Stomach (tissue), 9 donors: ENCODE measurements around the gene SRI. TPM values are rescaled to one million over a fixed set of nuclear protein-coding genes. Genes with fewer than 3 reads are reported as not detected.

Experiments used
- DNase-seq, 2 donors: peaks; one replicate each; pipeline versions ENCODE4 v3.0.0 to v3.0.0-alpha.2; 2013 to 2019
- H3K27ac ChIP-seq, 5 donors: fragments of 200-600 bp in 4 of 5; sonication (generic) in 4 of 5; one replicate each; pipeline ENCODE4 v1.5.1; 2013 to 2019; ENCODE audit warnings: mild to moderate bottlenecking in 1 of 5, moderate library complexity in 1 of 5
- H3K27me3 ChIP-seq, 3 donors: fragments of 200-600 bp; sonication (generic); one replicate each; pipeline ENCODE4 v1.5.1; 2017 to 2019; ENCODE audit warnings: mixed run types in 1 of 3
- H3K36me3 ChIP-seq, 4 donors: fragments of 200-600 bp; sonication (generic); 1 replicate in 3 of 4; 2 replicates in 1 of 4; pipeline ENCODE4 v1.5.1; 2016 to 2019
- H3K4me1 ChIP-seq, 4 donors: fragments of 200-600 bp; sonication (generic); one replicate each; pipeline ENCODE4 v1.5.1; 2016 to 2019
- H3K4me3 ChIP-seq, 4 donors: fragments of 200-600 bp; sonication (generic) in 3 of 4; one replicate each; pipeline ENCODE4 v1.5.1; 2016 to 2019; ENCODE audit warnings: mild to moderate bottlenecking in 1 of 4
- H3K9me3 ChIP-seq, 4 donors: fragments of 200-600 bp; sonication (generic); one replicate each; pipeline ENCODE4 v1.5.1; 2016 to 2019
- EP300 ChIP-seq: sonication (generic); formaldehyde crosslinking; IDR thresholded peaks from one replicate; pipeline ENCODE4 v1.6.1; 2017; ENCODE audit warnings: antibody characterized with exemption
- POLR2A ChIP-seq, 4 donors: fragments of 450-650 bp; IDR thresholded peaks; one replicate each; pipeline ENCODE4 v1.6.1; 2016; ENCODE audit warnings: antibody characterized with exemption in 4 of 4, control low read depth in 2 of 4, mild to moderate bottlenecking in 1 of 4, moderate library complexity in 1 of 4
- POLR2AphosphoS5 ChIP-seq, 3 donors: sonication (generic); formaldehyde crosslinking; IDR thresholded peaks; one replicate each; pipeline ENCODE4 v1.6.1; 2016; ENCODE audit warnings: antibody characterized with exemption in 3 of 3
- WGBS, 5 donors: extraction: QIAGEN DNeasy Blood & Tissue Kit in 3 of 5; methylation state at CpG; one replicate each; pipeline versions ENCODE4 v1.1.5 to v1.1.7; 2013 to 2018; 5-methylcytosine and 5-hydroxymethylcytosine counted together
- intact Hi-C: fragments of 100-400 bp; cut with DNase I; formaldehyde crosslinking; loops from one replicate; pipeline ENCODE4 v1.15.1; 2023; ENCODE audit warnings: low total_unique reads
- polyA plus RNA-seq, 3 donors: library from polyadenylated mRNA; stranded (reverse); fragments of 200-250 nt; gene quantifications; one replicate each; pipeline ENCODE4 v1.2.3, GENCODE V29; 2013
- total RNA-seq, 5 donors: library from RNA; depleted of rRNA; stranded (reverse); fragments of >200 nt; gene quantifications; one replicate each; pipeline versions ENCODE4 v1.1.0 to v1.2.3, GENCODE V29; 2014 to 2016
- TF ChIP-seq, protein P1 (sequence below), 7 experiments: fragments of 450-650 bp in 4 of 7; fragments of 200-600 bp in 3 of 7; sonication (generic) in 3 of 7; IDR thresholded peaks; one replicate each; pipeline ENCODE4 v1.5.1; 2016 to 2019; ENCODE audit warnings: antibody characterized with exemption in 7 of 7, control low read depth in 2 of 7, mild to moderate bottlenecking in 1 of 7
- donor health status: healthy with polysubstance abuse.
- donor health status: Bipolar disorder and iron deficiency.
- donor health status: healthy.

Gene SRI
- total and polyA plus RNA-seq, 8 donors, result 23.3 to 107 (median 85.0) TPM

DNA sequence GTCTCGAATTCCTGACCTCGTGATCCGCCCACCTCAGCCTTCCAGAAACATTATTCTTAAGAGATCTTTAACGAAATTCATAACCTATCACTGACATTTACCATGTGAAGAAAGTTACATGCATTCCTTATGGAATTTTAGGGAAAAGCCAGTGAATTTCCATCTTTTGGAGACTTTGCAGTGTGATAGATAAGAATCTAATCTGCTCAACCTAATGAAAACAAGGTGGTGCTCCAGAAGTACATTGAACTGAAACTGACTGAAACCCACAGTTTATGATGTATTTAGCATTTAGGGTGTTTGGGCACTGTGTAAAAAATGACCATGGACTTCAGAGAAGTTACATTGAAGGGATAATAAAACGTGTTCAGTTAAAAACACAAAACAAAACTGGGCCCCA is 43.6 kb downstream of the SRI start:
- 85 to 94% (median 91%) methylated on average over 5 of the region's 5 CpGs for WGBS, 5 donors

DNA sequence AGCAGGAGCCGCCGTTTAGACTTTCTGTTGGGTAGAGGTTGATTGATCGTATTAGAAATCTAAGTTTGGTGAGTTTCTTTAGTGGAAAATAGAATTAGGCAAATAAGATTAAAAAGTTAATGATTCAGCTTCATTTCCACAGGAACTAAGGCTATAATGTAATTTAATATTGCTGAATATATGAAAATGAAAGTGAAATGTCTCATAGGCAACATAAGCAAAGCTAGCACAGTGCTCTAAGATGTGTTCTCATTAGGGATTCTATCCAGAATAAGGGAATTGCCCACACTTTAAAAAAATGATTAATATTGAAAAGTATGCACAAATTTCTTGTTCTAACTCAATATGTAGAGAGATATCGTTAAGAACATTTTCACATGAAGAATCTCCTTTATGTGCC is 47.0 kb downstream of the SRI start:
- H3K36me3 ChIP-seq, result no peaks in the 10 kb centered on the region
- intact Hi-C loops, result no loop called here
- no peak for DNase-seq
- H3K27ac ChIP-seq, result no peak overlapping the region
- no peaks in the 10 kb centered on the region for H3K9me3 ChIP-seq
- H3K27me3 ChIP-seq, result no peaks in the 10 kb centered on the region
- no peak for TF ChIP-seq EP300
- no peak for TF ChIP-seq POLR2A (IDR thresholded peaks at IDR 0.05)
- TF ChIP-seq POLR2AphosphoS5 (IDR thresholded peaks at IDR 0.05), result no peak
- TF ChIP-seq, protein P1, sequence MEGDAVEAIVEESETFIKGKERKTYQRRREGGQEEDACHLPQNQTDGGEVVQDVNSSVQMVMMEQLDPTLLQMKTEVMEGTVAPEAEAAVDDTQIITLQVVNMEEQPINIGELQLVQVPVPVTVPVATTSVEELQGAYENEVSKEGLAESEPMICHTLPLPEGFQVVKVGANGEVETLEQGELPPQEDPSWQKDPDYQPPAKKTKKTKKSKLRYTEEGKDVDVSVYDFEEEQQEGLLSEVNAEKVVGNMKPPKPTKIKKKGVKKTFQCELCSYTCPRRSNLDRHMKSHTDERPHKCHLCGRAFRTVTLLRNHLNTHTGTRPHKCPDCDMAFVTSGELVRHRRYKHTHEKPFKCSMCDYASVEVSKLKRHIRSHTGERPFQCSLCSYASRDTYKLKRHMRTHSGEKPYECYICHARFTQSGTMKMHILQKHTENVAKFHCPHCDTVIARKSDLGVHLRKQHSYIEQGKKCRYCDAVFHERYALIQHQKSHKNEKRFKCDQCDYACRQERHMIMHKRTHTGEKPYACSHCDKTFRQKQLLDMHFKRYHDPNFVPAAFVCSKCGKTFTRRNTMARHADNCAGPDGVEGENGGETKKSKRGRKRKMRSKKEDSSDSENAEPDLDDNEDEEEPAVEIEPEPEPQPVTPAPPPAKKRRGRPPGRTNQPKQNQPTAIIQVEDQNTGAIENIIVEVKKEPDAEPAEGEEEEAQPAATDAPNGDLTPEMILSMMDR (IDR thresholded peaks at IDR 0.05), result no peak
- no peaks in the 10 kb centered on the region for H3K4me1 ChIP-seq
- WGBS, 5 donors, result 92 to 97% (median 96%) methylated on average over 4 of the region's 4 CpGs
- no peak overlapping the region for H3K4me3 ChIP-seq

More for the DNA sequence above, 43.6 kb downstream of the SRI start:
- Histone ChIP-seq H3K9me3 (no peaks in the 10 kb centered on the region), H3K4me3 (no peak overlapping the region), H3K4me1 (no peaks in the 10 kb centered on the region), H3K27me3 (no peaks in the 10 kb centered on the region), H3K27ac (no peak overlapping the region), H3K36me3 (no peaks in the 10 kb centered on the region)
- DNase-seq, result no peak
- TF ChIP-seq, protein P1 (IDR thresholded peaks at IDR 0.05), result no peak
- TF ChIP-seq POLR2AphosphoS5 (IDR thresholded peaks at IDR 0.05), result no peak
- TF ChIP-seq POLR2A (IDR thresholded peaks at IDR 0.05), result no peak
- no peak for TF ChIP-seq EP300
- intact Hi-C loops, result no loop called here

DNA sequence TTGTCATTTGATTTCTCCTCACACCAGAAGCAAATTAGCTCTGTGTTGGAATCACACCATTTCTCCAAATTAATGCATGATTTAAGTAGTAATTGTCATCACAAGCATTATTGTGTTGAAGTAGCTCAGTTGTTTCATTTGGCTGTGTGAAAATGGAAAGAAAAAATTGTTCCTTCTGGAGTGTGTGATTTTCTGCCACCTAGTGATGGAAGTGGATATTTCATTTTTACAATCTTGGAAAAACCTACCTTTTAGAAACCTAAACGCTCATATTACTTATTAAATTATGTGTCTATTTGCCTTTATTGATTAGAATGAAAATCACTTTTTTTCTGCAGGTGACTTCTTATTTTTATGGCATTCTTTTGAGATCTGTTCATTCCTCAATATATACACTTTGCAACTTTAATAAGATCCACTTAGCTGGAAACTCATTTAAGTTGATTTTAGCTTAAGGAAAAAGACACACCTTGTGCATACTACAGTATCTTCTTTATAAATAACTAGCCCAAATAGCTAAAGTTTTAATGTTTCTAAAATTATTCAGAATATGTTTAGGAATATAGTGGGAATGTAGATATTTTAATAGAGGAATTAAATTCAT is 50.0 kb downstream of the SRI start:
- Histone ChIP-seq H3K27me3 (no peaks in the 10 kb centered on the region), H3K36me3 (no peaks in the 10 kb centered on the region), H3K4me3 (no peak overlapping the region), H3K27ac (no peak overlapping the region), H3K9me3 (no peaks in the 10 kb centered on the region), H3K4me1 (no peaks in the 10 kb centered on the region)
- peak in 1 of 2 donors; percentile 51 for DNase-seq
- intact Hi-C loops, result no loop called here
- 0 to 15% (median 13%) methylated on average over 1 of the region's 1 CpG for WGBS, 5 donors
- no peak for TF ChIP-seq POLR2AphosphoS5 (IDR thresholded peaks at IDR 0.05)
- TF ChIP-seq, protein P1 (IDR thresholded peaks at IDR 0.05), result peak in 5 of 7 experiments; percentile 9 to 48 (median 46)
- TF ChIP-seq POLR2A (IDR thresholded peaks at IDR 0.05), result no peak
- TF ChIP-seq EP300, result no peak

DNA sequence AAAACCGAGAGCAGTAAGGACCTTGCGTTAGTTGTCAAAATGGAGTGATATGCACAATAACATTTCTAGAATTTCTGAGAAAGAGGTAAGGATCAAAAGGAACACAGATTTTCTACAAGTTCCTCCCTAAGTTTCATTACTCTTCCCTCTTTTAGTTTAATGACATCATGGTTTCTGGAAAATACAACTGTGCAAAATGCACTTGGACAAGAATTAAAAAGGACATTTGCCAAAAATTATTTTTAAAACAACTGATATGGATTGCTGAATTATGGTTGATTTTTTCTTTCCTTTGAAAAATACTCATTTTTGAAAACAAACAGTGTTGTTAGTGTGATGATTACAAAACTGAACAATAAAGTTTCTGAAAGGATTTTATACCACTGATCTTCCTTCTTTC is 52.1 kb downstream of the SRI start:
- TF ChIP-seq EP300, result no peak
- TF ChIP-seq, protein P1 (IDR thresholded peaks at IDR 0.05), result no peak
- no peak for TF ChIP-seq POLR2AphosphoS5 (IDR thresholded peaks at IDR 0.05)
- no peak for TF ChIP-seq POLR2A (IDR thresholded peaks at IDR 0.05)
- H3K4me1 ChIP-seq, result no peaks in the 10 kb centered on the region
- no peak overlapping the region for H3K27ac ChIP-seq
- WGBS, 5 donors, result 88 to 96% (median 93%) methylated on average over 2 of the region's 2 CpGs
- no peak overlapping the region for H3K4me3 ChIP-seq
- intact Hi-C loops, result no loop called here
- DNase-seq, result no peak
- H3K36me3 ChIP-seq, result no peaks in the 10 kb centered on the region
- no peaks in the 10 kb centered on the region for H3K9me3 ChIP-seq
- H3K27me3 ChIP-seq, result no peaks in the 10 kb centered on the region
